Middle frontal gyrus (tissue), 1 donor: ENCODE data around the gene CLCC1.
"Not testable (repeated sequence)": the region's sequence is repeated elsewhere in the genome, so short reads cannot be mapped to it uniquely, and the experiment has no call there.

ENCODE experiments used
- DNase-seq: peaks from one replicate; pipeline ENCODE4 v3.0.0-alpha.2; 2015; ENCODE audit warnings: low spot score; ENCODE audit errors: extremely low spot score

CLCC1 gene

GRCh38 chr1:108963052-108963686, at the start of gene CLCC1:
TSS of gene CLCC1 (minus strand) at chr1:108963484. CDS start at chr1:108950437, 13,047 bp downstream.
- DNase-seq = peak; percentile 89

- no peak for DNase-seq
These were observed 48.1 kb upstream of the CLCC1 start for GRCh38 chr1:109011335-109011734.

GRCh38 chr1:108996622-108997021, 33.3 kb upstream of the CLCC1 start:
- DNase-seq = not testable (repeated sequence)

GRCh38 chr1:108983114-108983513, 19.8 kb upstream of the CLCC1 start:
- DNase-seq = no peak

- no peak for DNase-seq
These were observed 13.4 kb upstream of the CLCC1 start for GRCh38 chr1:108976658-108977057.

GRCh38 chr1:108972951-108973350, 9.7 kb upstream of the CLCC1 start:
- no peak for DNase-seq

- DNase-seq = no peak
These were observed 6.1 kb upstream of the CLCC1 start for GRCh38 chr1:108969346-108969745.

GRCh38 chr1:108962681-108963051, 618 bp downstream of the CLCC1 start:
- no peak for DNase-seq

GRCh38 chr1:108961752-108962486, 1.4 kb downstream of the CLCC1 start:
- DNase-seq = no peak

- DNase-seq = no peak
These were observed 2.1 kb downstream of the CLCC1 start for GRCh38 chr1:108961198-108961597.

GRCh38 chr1:108960719-108961118, 2.6 kb downstream of the CLCC1 start:
- no peak for DNase-seq

- no peak for DNase-seq
These were observed 5.4 kb downstream of the CLCC1 start for GRCh38 chr1:108957888-108958287.

GRCh38 chr1:108955881-108956280, 7.4 kb downstream of the CLCC1 start:
- no peak for DNase-seq

- DNase-seq = no peak
These were observed 8.2 kb downstream of the CLCC1 start for GRCh38 chr1:108955111-108955510.

- no peak for DNase-seq
These were observed 9.8 kb downstream of the CLCC1 start for GRCh38 chr1:108953452-108953851.

GRCh38 chr1:108951242-108951641, 12.0 kb downstream of the CLCC1 start:
- DNase-seq = no peak

GRCh38 chr1:108949044-108949443, 14.2 kb downstream of the CLCC1 start:
- DNase-seq = no peak

- no peak for DNase-seq
These were observed 15.3 kb downstream of the CLCC1 start for GRCh38 chr1:108947871-108948525.

GRCh38 chr1:108936170-108936569, 27.1 kb downstream of the CLCC1 start:
- DNase-seq = no peak

- DNase-seq = no peak
These were observed 29.3 kb downstream of the CLCC1 start for GRCh38 chr1:108933944-108934343.

- DNase-seq = not testable (repeated sequence)
These were observed 35.7 kb downstream of the CLCC1 start for GRCh38 chr1:108927565-108927964.

GRCh38 chr1:108925920-108926319, 37.4 kb downstream of the CLCC1 start:
- no peak for DNase-seq
